Astrocyte (in vitro differentiated cells and primary cell): ENCODE measurements around the gene RARB. TPM values are rescaled to one million over a fixed set of nuclear protein-coding genes. Genes with fewer than 3 reads are reported as not detected.
A peak's percentile ranks its signal among the peaks of the same experiment; 100 is the strongest.

Source experiments
- DNase-seq: peaks from one replicate; pipeline ENCODE4 v3.0.0-alpha.2; 2010; ENCODE audit warnings: low read depth
- FAIRE-seq: peaks from 2 replicates; lab custom pipeline; 2011; peaks lifted over from hg19 to GRCh38; lab: Jason Lieb, UNC
- H2AFZ ChIP-seq: 2 replicates; pipeline ENCODE4 v1.6.0; 2012; ENCODE audit warnings: low read depth, low read length, inconsistent platforms
- H3K27ac ChIP-seq: 2 replicates; pipeline ENCODE4 v1.5.1; 2011; ENCODE audit warnings: low read depth, low read length, inconsistent platforms
- H3K27me3 ChIP-seq: 2 replicates; pipeline ENCODE4 v1.6.0; 2011; ENCODE audit warnings: low read length, inconsistent platforms; ENCODE audit not compliant: insufficient read depth
- H3K36me3 ChIP-seq: 2 replicates; pipeline ENCODE4 v1.5.1; 2011; ENCODE audit warnings: low read length, inconsistent platforms; ENCODE audit not compliant: insufficient read depth
- H3K4me1 ChIP-seq: 2 replicates; pipeline ENCODE4 v1.5.1; 2011; ENCODE audit warnings: low read length, inconsistent platforms; ENCODE audit not compliant: insufficient read depth
- H3K4me2 ChIP-seq: 2 replicates; pipeline ENCODE4 v1.6.0; 2012; ENCODE audit warnings: low read length, inconsistent platforms
- H3K4me3 ChIP-seq: 2 replicates; pipeline ENCODE4 v1.5.1; 2011; ENCODE audit warnings: low read depth, mild to moderate bottlenecking, low read length, inconsistent platforms; ENCODE audit not compliant: insufficient read depth
- H3K79me2 ChIP-seq: 2 replicates; pipeline ENCODE4 v1.6.0; 2012; ENCODE audit warnings: mild to moderate bottlenecking, low read length, inconsistent platforms; ENCODE audit not compliant: insufficient read depth
- H3K9ac ChIP-seq: 2 replicates; pipeline ENCODE4 v1.6.0; 2012; ENCODE audit warnings: mild to moderate bottlenecking, low read length, inconsistent platforms
- H3K9me3 ChIP-seq: 2 replicates; pipeline ENCODE4 v1.5.1; 2012; ENCODE audit warnings: low read depth, mild to moderate bottlenecking, low read length, inconsistent platforms; ENCODE audit not compliant: insufficient read depth
- H4K20me1 ChIP-seq: 2 replicates; pipeline ENCODE4 v1.6.0; 2012; ENCODE audit warnings: low read length, inconsistent platforms; ENCODE audit not compliant: insufficient read depth
- H3K27ac Mint-ChIP-seq: one replicate; pipeline ENCODE4 v1.8.0; 2021; ENCODE audit warnings: mild to moderate bottlenecking, mixed read lengths; ENCODE audit not compliant: unreplicated experiment
- H3K27me3 Mint-ChIP-seq: one replicate; pipeline ENCODE4 v1.8.0; 2021; ENCODE audit warnings: low read depth, mixed read lengths; ENCODE audit not compliant: unreplicated experiment
- H3K36me3 Mint-ChIP-seq: one replicate; pipeline ENCODE4 v1.8.0; 2021; ENCODE audit warnings: low read depth, mixed read lengths; ENCODE audit not compliant: unreplicated experiment
- H3K4me1 Mint-ChIP-seq: one replicate; pipeline ENCODE4 v1.8.0; 2021; ENCODE audit warnings: low read depth, mixed read lengths; ENCODE audit not compliant: unreplicated experiment
- H3K4me3 Mint-ChIP-seq: one replicate; pipeline ENCODE4 v1.8.0; 2021; ENCODE audit warnings: mild to moderate bottlenecking, moderate library complexity, mixed read lengths; ENCODE audit not compliant: unreplicated experiment
- H3K9me3 Mint-ChIP-seq: one replicate; pipeline ENCODE4 v1.8.0; 2021; ENCODE audit warnings: mild to moderate bottlenecking, mixed read lengths; ENCODE audit not compliant: unreplicated experiment
- EZH2 ChIP-seq: IDR thresholded peaks from 2 replicates; pipeline ENCODE4 v1.6.1; 2012; ENCODE audit warnings: mild to moderate bottlenecking, low read length, inconsistent platforms; ENCODE audit not compliant: insufficient read depth
- total RNA-seq: library from RNA; stranded (reverse); gene quantifications from 2 replicates; pipeline ENCODE4 v1.2.1, GENCODE V29; 2021
- TF ChIP-seq, protein P1 (sequence below): IDR thresholded peaks from 2 replicates; pipeline ENCODE4 v1.5.1; 2011; ENCODE audit warnings: low read depth, mild to moderate bottlenecking, inconsistent platforms, low read length, moderate library complexity; ENCODE audit not compliant: insufficient read depth

Gene RARB
- total RNA-seq, 1 donor from 2014 or later, result 0.27 TPM

- Histone ChIP-seq H3K9ac (no peak overlapping the region), H3K79me2 (peaks cover 74% of the 10 kb centered on the region), H4K20me1 (no peaks in the 10 kb centered on the region), H2AFZ (no peak overlapping the region), H3K27me3 (no peaks in the 10 kb centered on the region), H3K27ac (no peak overlapping the region), H3K4me3 (no peak overlapping the region), H3K4me2 (no peak overlapping the region), H3K36me3 (no peaks in the 10 kb centered on the region), H3K4me1 (peaks cover 50% of the 10 kb centered on the region), H3K9me3 (no peaks in the 10 kb centered on the region)
- no peak overlapping the region for H3K4me3 Mint-ChIP-seq
- H3K4me1 Mint-ChIP-seq, result peaks cover 13% of the 10 kb centered on the region
- no peaks in the 10 kb centered on the region for H3K27me3 Mint-ChIP-seq
- no peaks in the 10 kb centered on the region for H3K36me3 Mint-ChIP-seq
- no peaks in the 10 kb centered on the region for H3K9me3 Mint-ChIP-seq
- no peak for DNase-seq
- no peak overlapping the region for H3K27ac Mint-ChIP-seq
- FAIRE-seq, result peak; percentile 63
- no peak for TF ChIP-seq EZH2
- TF ChIP-seq, protein P1, sequence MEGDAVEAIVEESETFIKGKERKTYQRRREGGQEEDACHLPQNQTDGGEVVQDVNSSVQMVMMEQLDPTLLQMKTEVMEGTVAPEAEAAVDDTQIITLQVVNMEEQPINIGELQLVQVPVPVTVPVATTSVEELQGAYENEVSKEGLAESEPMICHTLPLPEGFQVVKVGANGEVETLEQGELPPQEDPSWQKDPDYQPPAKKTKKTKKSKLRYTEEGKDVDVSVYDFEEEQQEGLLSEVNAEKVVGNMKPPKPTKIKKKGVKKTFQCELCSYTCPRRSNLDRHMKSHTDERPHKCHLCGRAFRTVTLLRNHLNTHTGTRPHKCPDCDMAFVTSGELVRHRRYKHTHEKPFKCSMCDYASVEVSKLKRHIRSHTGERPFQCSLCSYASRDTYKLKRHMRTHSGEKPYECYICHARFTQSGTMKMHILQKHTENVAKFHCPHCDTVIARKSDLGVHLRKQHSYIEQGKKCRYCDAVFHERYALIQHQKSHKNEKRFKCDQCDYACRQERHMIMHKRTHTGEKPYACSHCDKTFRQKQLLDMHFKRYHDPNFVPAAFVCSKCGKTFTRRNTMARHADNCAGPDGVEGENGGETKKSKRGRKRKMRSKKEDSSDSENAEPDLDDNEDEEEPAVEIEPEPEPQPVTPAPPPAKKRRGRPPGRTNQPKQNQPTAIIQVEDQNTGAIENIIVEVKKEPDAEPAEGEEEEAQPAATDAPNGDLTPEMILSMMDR, result no peak
Measured at GRCh38 chr3:25479727-25480010, 51.6 kb downstream of the RARB start.

GRCh38 chr3:25480811-25481210 lies 52.7 kb downstream of the RARB start:
- Mint-ChIP-seq H3K4me3 (no peak overlapping the region), H3K9me3 (no peaks in the 10 kb centered on the region), H3K27me3 (no peaks in the 10 kb centered on the region), H3K36me3 (no peaks in the 10 kb centered on the region), H3K27ac (peak overlapping the region; percentile 18), H3K4me1 (peaks cover 13% of the 10 kb centered on the region)
- Histone ChIP-seq H3K27me3 (no peaks in the 10 kb centered on the region), H3K79me2 (peaks cover 75% of the 10 kb centered on the region), H2AFZ (no peak overlapping the region), H3K4me1 (peaks cover 50% of the 10 kb centered on the region), H3K9ac (no peak overlapping the region), H3K4me3 (no peak overlapping the region), H3K9me3 (no peaks in the 10 kb centered on the region), H3K4me2 (no peak overlapping the region), H3K36me3 (no peaks in the 10 kb centered on the region), H4K20me1 (no peaks in the 10 kb centered on the region), H3K27ac (peak overlapping the region; percentile 3)
- no peak for FAIRE-seq
- TF ChIP-seq, protein P1, result no peak
- TF ChIP-seq EZH2, result no peak
- DNase-seq, result peak; percentile 55

DNA sequence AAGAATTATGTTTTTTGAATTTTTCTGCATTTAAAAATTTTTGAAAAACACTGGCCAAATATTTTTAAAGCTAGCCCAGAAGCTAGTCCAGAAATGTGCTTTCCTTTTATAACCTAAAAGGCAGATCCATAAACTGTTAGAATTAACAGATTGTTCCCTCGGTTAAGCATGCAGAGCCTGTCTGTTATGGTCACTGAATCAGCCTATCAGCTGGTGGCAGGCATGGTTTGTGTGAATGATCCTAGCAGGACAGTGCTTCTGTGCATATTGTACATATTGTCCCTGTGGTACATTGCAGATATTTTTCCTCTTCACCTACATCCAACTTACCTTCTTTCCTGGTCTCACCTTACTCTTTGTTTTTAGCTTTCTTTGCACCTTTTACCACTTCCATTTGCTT lies 53.3 kb downstream of the RARB start:
- Histone ChIP-seq H3K27ac (no peak overlapping the region), H3K9ac (no peak overlapping the region), H4K20me1 (no peaks in the 10 kb centered on the region), H3K4me1 (peaks cover 50% of the 10 kb centered on the region), H3K4me2 (no peak overlapping the region), H2AFZ (no peak overlapping the region), H3K4me3 (no peak overlapping the region), H3K36me3 (no peaks in the 10 kb centered on the region), H3K27me3 (no peaks in the 10 kb centered on the region), H3K9me3 (no peaks in the 10 kb centered on the region), H3K79me2 (peaks cover 78% of the 10 kb centered on the region)
- Mint-ChIP-seq H3K4me3 (no peak overlapping the region), H3K27me3 (no peaks in the 10 kb centered on the region), H3K4me1 (peaks cover 13% of the 10 kb centered on the region), H3K9me3 (no peaks in the 10 kb centered on the region), H3K27ac (no peak overlapping the region), H3K36me3 (no peaks in the 10 kb centered on the region)
- no peak for TF ChIP-seq EZH2
- TF ChIP-seq, protein P1, result no peak
- no peak for DNase-seq
- FAIRE-seq, result no peak
